Pulmonary artery endothelial cell (primary cell): ENCODE results near the gene SEL1L. TPM values are rescaled to one million over a fixed set of nuclear protein-coding genes. Genes with fewer than 3 reads are reported as not detected.

Source experiments
- total RNA-seq: library from RNA; depleted of rRNA; stranded (reverse); fragments of >200 nt; gene quantifications from 2 replicates; pipeline ENCODE4 v1.2.3, GENCODE V29; 2014

The SEL1L gene
- total RNA-seq, 1 donor from 2014 or later = 69.4 TPM

Other genes with a start within 250 kb of the SEL1L start
- gene STON2, start 133.5 kb downstream of the SEL1L start, total RNA-seq = 0.11 and 0.13 TPM in 2 replicates